MV-4-11 (cell line): ENCODE data around the gene SOD1.
"Not testable (repeated sequence)": the region's sequence is repeated elsewhere in the genome, so short reads cannot be mapped to it uniquely, and the experiment has no call there.

Experiments used
- DNase-seq: peaks from one replicate; lab custom pipeline; 2025; lab: John Stamatoyannopoulos, UW

The SOD1 gene

GRCh38 chr21:31659536-31660258, at the start of gene SOD1:
TSS of gene SOD1 (plus strand) at chr21:31659693. CDS start at chr21:31659770, 77 bp downstream.
- DNase-seq = peak; percentile 89

DNA sequence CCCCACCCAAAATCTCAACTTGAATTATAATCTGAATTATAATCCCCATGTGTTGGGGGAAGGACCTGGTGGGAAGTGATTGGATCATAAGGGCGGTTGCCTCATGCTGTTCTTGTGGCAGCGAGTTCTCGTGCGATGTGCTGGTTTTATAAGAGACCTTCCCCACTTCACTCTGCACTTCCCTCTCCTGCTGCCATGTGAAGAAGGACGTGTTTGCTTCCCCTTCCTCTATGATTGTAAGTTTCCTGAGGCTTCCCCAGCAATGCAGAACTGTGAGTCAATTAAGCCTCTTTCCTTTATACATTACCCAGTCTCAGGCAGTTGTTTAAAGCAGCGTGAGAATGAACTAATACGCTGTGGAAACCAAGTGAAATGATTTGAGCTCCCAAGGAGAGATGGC, 48.0 kb upstream of the SOD1 start:
- no peak for DNase-seq

- peak; percentile 66 for DNase-seq
Measured at GRCh38 chr21:31612894-31613785, 46.4 kb upstream of the SOD1 start.

DNA sequence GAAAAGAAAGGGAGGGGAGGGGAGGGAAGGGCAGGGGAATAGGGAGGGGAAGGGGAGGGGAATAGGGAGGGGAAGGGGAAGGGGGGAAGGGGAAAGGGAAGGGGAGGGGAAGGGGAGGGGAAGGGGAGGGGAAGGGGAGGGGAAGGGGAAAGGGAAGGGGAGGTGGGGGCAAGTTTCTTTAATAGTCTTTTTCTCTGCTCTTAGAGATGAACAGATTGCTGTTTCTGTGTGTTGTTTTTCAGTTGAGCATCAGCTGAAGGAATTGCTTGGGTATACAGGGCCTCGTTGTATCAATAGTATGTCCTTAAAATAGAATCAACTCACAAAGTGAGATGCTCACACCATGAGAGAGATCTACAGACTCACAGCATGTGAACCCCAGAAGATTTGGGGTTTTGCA, 44.8 kb upstream of the SOD1 start:
- no peak for DNase-seq

GRCh38 chr21:31616216-31616615, 43.3 kb upstream of the SOD1 start:
- no peak for DNase-seq

DNA sequence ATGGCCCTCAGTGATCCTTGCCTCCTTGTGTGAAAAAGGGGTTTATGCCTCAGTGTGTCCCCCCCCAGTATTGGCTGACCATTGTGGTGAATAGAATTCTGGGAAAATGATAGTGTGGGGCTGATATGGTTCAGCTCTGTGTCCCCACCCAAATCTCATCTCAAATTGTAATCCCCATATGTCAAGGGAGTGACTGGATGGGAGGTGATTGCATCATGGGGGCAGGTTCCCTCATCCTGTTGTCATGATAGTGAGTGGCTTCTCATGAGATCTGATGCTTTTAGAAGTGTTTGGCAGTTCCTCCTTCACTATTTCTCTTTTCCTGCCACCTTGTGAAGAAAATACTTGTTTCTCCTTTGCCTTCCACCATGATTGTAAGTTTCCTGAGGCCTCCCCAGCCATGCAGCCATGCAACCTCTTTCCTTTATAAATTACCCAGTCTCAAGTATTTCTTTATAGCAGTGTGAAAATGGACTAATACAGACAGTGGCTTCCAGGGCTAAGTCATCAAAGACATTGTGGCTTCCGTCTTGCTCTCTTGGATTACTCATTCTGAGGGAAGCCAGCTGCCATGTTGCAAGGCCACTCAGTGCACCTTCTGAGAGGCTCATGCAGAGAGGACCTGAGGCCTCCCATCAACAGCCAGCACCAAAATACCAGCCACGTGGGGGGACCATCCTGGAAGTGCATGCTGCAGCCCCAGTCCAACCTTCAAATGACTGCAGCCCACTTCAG, 40.6 kb upstream of the SOD1 start:
- peak; percentile 76 for DNase-seq

DNA sequence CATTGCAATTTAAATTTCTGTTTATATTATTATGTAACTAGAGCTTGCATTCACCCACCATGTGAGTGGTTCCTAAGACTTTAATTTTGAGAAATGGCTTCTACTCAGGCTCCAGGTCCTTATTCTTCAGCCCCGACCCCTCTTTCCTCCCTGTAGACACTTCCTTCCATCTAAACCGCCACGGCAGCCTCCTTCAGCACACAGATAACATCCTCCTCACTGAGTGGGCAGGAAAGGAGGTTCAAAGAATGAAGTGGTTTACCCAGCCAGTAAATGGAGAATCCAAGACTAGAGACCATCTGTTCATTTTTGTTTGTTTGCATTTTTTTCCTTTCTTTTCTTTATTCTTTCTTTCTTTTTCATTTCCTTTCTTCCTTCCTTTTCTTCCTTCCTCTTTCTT, 37.1 kb upstream of the SOD1 start:
- DNase-seq = no peak

GRCh38 chr21:31623664-31624063, 35.8 kb upstream of the SOD1 start:
- no peak for DNase-seq

DNA sequence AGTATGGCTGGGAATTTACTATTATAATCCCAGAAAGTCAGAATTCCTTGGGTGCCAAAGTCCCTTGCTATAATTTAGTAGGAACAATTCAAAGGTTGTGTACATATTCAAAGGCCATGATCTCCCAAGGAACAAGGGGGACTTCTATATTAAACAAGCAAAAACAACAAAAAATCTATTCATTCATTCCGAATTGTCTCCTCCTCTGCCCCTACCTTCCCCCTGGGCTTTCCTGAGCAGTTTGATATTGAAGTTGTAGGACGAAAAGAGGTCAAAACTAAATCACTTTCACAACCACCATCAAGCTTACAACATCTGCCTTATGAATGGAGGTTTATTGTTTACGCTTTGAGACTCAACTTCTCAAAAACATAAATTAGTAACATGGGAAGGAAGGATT, 35.3 kb upstream of the SOD1 start:
- no peak for DNase-seq

DNA sequence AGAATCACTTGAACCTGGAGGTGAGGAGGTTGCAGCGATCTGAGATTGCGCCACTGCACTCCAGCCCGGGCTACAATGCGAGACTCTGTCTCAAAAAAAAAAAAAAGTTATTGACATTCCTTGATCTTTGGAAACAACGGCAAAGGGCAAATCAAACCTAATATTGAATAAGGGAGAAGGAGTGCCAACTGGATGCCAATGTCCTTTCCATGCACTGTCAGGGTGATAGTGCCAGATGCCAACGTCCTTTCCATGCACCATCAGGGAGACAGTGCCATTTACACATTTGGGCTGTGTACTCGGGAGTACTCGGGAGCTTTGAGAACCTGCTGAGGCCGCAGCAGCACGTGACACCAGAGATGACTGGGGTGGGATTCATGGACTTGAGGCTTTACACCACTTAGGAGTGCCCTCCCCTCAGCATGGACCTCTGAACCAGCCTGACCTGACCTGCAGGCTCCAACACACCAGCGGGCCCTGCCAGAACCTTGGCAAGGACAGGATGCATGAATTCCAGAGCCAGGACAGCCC, 34.5 kb upstream of the SOD1 start:
- no peak for DNase-seq

DNA sequence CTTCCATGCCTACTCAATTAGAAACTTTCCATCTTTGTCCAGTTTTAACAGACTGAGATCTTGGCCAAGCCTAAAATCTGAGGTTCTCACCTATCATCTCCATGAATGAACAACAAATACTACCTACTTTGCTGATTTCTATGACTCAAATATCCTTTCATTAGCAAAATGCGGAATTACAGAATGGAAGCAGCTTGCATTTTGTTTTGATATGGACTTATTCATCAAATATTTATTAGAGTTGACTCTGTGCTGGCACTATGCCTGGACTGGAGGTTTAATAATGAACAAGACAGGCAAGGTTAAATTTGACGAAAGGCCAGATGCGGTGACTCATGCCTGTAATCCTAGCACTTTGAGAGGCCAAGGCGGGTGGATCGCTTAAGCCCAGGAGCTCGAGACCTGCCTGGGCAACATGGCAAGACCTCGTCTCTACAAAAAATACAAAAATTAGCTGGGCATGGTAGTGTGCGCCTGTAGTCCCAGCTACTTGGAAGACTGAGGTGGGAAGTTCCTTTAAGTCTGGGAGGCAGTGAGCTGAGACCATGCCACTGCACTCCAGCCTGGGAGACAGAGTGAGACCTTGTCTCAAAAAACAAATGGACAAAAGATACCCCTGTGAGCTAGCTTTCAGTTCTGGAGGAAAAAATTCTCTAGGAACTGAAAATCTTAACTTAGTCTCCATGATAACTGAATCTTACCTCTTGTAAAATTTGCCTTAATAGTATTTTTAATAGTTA, 29.4 kb upstream of the SOD1 start:
- DNase-seq = no peak

DNA sequence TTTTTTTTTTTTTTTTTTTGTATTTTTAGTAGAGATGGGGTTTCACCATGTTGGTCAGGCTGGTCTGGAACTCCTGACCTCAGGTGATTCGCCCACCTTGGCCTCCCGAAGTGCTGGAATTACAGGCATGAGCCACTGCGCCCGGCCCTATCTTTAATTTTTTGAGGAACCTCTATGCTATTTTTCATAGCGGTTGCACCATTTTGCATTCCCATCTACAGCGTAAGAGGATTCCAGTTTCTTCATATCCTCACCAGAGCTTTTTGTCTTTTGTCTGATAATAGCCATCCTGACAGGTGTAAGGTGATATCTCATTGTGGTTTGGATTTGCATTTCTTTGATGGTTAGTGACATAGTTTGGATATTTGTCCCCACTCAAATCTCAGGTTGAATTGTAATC, 27.6 kb upstream of the SOD1 start:
- DNase-seq = not testable (repeated sequence)

DNA sequence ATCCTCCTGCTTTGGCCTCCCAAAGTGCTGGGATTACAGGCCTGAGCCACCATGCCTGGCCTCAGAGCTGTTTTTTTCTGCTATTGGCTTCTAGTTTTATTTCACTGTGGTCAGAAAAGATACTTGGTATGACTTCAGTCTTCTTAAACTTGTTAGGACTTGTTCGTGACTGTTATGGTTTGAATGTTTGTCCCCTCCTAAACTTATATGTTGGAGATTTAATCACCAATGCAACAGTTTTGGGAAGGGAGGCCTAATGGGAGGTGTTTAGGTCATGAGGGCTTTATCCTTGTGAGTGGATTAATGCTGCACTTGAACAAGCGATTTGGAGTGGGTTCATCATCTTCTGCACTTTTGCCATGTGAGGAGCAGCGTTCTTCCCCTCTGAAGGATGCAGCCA, 24.5 kb upstream of the SOD1 start:
- DNase-seq = no peak

DNA sequence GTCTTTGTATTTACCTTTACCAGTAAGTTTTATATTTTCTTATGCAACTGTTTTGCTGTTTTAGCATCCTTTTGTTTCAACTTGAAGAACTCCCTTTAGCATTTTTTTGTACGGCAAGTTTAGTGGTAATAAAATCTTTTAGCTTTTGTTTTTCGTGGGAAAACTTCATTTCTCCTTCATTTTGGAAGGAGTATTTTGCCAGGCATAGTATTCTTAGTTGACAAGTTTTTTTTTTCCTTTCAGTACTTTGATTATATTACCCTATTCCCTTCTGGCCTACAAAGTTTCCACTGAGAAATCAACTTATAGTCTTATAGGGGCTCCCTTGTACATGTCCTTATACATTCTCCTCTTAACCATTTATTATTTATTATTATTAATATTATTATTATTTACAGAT, 22.6 kb upstream of the SOD1 start:
- DNase-seq = no peak

DNA sequence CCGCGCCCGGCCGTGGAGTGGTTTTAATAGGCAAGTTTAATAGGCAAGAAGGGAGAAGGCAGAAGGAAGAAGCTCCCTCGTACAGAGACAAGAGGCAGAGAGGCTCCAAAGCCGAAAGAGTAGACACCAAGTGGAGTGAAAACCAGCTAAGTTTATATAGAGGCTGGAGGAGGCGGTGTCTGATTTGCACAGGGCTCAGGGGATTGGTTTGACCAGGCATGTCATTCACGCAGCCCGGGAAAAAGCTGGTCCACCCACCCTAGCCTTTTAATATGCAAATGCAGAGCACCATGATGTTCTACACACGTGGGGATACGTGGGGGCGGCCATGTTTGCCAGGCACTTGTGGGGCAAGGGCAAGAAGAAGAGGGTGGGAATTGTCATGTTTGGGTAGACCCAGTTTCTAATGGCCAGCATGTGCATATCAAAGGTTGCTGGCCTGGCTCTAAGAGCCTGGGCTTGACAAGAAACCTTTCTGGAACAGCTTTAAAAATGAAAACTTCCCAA, 18.0 kb upstream of the SOD1 start:
- no peak for DNase-seq

GRCh38 chr21:31644643-31645042, 14.8 kb upstream of the SOD1 start:
- no peak for DNase-seq

DNA sequence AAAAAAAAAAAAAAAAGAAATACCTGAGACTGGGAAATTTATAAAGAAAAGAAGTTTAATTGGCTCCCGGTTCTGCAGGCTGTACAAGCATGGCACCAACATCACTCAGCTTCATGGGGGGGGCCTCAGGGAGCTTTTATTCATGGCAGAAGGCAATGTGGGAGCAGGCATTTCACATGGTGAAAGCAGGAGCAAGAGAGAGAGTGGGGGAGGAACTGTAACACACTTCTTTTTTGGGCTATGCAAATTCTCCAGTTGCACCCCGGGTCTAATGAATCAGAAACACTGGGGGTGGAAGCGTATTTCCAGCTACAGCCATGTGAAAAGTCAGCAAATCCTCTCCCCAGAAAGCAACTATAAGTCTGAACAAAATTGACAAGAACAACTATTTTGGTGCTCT, 11.8 kb upstream of the SOD1 start:
- no peak for DNase-seq

- no peak for DNase-seq
Measured at GRCh38 chr21:31650930-31651329, 8.6 kb upstream of the SOD1 start.

- DNase-seq = not testable (repeated sequence)
Measured at GRCh38 chr21:31651491-31651890, 8.0 kb upstream of the SOD1 start.

- DNase-seq = no peak
Measured at GRCh38 chr21:31654340-31654739, 5.2 kb upstream of the SOD1 start.

- DNase-seq = not testable (repeated sequence)
Measured at GRCh38 chr21:31654821-31655580, 4.5 kb upstream of the SOD1 start.
